Choroid plexus epithelial cell (primary cell): ENCODE data around the gene MSI1.

Source experiments
- DNase-seq: peaks from one replicate; pipeline ENCODE4 v3.0.0-alpha.2; 2010; ENCODE audit warnings: low read depth
- H3K4me3 ChIP-seq: 2 replicates; pipeline ENCODE4 v1.5.1; 2011; ENCODE audit warnings: low read depth, mild to moderate bottlenecking, control low read depth, low read length, moderate library complexity
- TF ChIP-seq, protein P1 (sequence below): conservative IDR thresholded peaks from 2 replicates; pipeline ENCODE4 v1.5.1; 2011; ENCODE audit warnings: low read depth, mild to moderate bottlenecking, control low read depth, inconsistent platforms, low read length, moderate library complexity

Gene MSI1

DNA sequence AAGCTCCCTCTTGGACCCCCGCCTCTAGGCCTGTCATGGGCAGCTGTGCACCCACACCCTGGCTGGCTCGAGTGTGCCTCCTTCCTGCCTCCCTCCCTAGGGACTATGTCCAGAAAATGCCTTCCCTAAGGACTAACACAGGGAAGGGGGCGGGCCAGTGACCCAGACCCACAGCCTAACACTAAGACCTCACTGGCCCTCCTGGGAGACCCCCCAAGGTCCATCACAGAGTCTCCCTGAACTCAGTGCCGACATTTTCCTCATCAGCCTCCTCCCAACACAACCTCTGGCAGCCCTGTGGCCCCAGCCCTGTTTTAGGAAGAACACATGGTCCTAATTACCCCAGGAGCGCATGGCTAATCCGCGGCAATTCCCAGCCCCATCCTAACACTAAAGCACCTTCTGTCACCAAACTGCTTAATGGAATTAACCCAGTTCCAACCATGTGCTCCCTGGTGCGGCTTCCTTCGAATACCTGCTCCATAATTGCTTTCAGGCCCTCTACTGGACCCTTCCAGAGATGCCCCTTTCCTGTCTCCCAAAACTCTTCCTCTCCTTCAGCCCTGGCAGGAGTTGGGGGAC lies 5.6 kb downstream of the MSI1 start:
- no peak for DNase-seq
- TF ChIP-seq, protein P1, sequence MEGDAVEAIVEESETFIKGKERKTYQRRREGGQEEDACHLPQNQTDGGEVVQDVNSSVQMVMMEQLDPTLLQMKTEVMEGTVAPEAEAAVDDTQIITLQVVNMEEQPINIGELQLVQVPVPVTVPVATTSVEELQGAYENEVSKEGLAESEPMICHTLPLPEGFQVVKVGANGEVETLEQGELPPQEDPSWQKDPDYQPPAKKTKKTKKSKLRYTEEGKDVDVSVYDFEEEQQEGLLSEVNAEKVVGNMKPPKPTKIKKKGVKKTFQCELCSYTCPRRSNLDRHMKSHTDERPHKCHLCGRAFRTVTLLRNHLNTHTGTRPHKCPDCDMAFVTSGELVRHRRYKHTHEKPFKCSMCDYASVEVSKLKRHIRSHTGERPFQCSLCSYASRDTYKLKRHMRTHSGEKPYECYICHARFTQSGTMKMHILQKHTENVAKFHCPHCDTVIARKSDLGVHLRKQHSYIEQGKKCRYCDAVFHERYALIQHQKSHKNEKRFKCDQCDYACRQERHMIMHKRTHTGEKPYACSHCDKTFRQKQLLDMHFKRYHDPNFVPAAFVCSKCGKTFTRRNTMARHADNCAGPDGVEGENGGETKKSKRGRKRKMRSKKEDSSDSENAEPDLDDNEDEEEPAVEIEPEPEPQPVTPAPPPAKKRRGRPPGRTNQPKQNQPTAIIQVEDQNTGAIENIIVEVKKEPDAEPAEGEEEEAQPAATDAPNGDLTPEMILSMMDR: no peak
- H3K4me3 ChIP-seq: no peak overlapping the region

- no peak overlapping the region for H3K4me3 ChIP-seq
- no peak for DNase-seq
- TF ChIP-seq, protein P1: no peak
Observed at GRCh38 chr12:120362516-120363273, 6.3 kb downstream of the MSI1 start.

- DNase-seq: peak; percentile 81
- TF ChIP-seq, protein P1: no peak
- H3K4me3 ChIP-seq: peak overlapping the region; percentile 51
Observed at GRCh38 chr12:120361506-120362208, 7.3 kb downstream of the MSI1 start.

GRCh38 chr12:120359128-120359527 lies 9.8 kb downstream of the MSI1 start:
- H3K4me3 ChIP-seq: no peak overlapping the region
- TF ChIP-seq, protein P1: no peak
- DNase-seq: no peak

- no peak overlapping the region for H3K4me3 ChIP-seq
- DNase-seq: no peak
- TF ChIP-seq, protein P1: no peak
Observed at GRCh38 chr12:120358412-120359100, 10.4 kb downstream of the MSI1 start.

DNA sequence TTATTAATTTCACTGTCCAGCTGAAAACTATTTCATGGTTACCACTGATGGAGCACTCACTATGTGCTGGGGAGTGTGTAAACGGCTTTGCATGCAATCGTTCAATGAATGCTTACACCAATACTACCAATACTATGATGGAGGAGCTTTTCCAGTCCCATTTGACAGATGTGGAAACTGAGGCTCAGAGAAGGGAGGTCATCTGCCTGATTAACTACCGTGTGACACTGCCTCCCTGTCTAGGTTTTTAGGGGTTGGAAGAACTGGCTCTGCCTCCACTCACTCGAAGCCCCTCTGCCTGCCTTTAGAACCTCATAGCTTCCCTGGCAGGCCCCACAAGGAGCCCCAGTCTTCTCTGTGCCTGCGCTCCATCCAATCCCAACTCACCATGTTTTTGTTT lies 11.9 kb downstream of the MSI1 start:
- DNase-seq: no peak
- H3K4me3 ChIP-seq: no peak overlapping the region
- TF ChIP-seq, protein P1: no peak
